GM13976 (cell line): ENCODE measurements around the gene TGM4.

ENCODE experiments used
- DNase-seq: peaks from one replicate; pipeline ENCODE4 v3.0.0; 2012; ENCODE audit warnings: low spot score
- in situ Hi-C: fragments of 300-500 bp; cut with MboI; formaldehyde crosslinking; loops from one replicate; pipeline ENCODE4 v1.12.0; 2022; ENCODE audit warnings: low sequenced_read_pairs, mixed read lengths, inconsistent platforms; ENCODE audit not compliant: unreplicated experiment
- TF ChIP-seq, protein P1 (sequence below): IDR thresholded peaks from 2 replicates; pipeline ENCODE4 v1.5.1; 2012; ENCODE audit warnings: borderline replicate concordance, mild to moderate bottlenecking; ENCODE audit not compliant: insufficient read depth; ENCODE audit errors: extremely low read depth, missing control alignments, control extremely low read depth

Gene TGM4

DNA sequence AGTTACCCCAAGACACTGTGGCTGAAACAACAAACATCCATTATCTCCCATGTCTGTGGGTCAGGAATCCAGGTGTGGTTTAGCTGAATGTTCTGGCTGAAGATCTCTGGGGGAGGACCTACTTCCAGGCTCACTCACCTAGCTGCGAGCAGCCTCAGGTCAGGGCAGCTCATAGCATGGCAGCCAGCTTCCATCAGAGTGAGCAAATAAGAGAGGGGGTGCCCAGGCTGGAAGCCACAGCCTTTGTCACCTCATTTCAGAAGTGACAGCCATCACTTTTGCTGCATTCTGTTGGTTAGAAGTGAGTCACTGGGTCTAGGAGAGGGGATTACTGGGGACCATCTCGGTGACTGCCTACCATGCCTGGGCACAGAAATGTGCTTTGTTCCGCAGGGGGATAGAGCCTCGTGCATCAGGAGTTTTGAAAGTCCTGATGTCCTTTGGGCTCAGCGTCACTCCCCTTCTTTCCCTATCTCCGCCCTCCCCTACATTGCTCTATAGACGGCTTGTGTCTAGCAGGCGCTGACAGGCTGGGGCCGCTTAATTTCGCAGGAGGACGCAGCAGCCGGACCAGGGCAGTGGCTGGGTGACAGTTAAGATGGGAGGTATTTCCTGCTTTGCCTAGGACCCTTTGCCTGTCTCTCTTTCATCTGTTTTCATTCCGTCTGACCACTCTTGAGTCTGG lies 25.4 kb downstream of the TGM4 start:
- in situ Hi-C loops, result loop anchor here (25.0 kb wide), 1 partner anchor 588 kb away; no protein-coding TSS in a partner anchor
- DNase-seq, result no peak
- TF ChIP-seq, protein P1, sequence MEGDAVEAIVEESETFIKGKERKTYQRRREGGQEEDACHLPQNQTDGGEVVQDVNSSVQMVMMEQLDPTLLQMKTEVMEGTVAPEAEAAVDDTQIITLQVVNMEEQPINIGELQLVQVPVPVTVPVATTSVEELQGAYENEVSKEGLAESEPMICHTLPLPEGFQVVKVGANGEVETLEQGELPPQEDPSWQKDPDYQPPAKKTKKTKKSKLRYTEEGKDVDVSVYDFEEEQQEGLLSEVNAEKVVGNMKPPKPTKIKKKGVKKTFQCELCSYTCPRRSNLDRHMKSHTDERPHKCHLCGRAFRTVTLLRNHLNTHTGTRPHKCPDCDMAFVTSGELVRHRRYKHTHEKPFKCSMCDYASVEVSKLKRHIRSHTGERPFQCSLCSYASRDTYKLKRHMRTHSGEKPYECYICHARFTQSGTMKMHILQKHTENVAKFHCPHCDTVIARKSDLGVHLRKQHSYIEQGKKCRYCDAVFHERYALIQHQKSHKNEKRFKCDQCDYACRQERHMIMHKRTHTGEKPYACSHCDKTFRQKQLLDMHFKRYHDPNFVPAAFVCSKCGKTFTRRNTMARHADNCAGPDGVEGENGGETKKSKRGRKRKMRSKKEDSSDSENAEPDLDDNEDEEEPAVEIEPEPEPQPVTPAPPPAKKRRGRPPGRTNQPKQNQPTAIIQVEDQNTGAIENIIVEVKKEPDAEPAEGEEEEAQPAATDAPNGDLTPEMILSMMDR, result no peak

DNA sequence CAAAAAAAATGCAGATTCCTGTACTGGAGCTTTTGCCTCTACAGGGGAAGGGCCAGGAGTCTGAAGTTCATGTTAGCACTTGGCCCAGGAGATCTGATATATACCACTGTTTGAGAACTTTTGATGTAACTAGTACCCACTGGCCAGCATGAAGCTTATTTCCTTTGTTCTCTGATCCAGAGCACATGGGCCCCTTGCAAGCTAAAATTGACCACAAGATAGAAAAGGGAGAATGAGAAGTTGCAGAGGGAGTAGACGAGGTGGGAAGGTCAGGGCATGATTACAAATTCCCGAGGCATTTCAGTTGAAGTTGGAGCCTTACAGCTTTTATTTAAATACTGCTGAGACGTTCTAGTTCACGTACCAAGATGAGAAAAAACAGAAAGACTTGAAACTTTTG lies 28.2 kb downstream of the TGM4 start:
- in situ Hi-C loops, result loop anchor here (25.0 kb wide), 1 partner anchor 590 kb away; no protein-coding TSS in a partner anchor
- TF ChIP-seq, protein P1, result no peak

DNA sequence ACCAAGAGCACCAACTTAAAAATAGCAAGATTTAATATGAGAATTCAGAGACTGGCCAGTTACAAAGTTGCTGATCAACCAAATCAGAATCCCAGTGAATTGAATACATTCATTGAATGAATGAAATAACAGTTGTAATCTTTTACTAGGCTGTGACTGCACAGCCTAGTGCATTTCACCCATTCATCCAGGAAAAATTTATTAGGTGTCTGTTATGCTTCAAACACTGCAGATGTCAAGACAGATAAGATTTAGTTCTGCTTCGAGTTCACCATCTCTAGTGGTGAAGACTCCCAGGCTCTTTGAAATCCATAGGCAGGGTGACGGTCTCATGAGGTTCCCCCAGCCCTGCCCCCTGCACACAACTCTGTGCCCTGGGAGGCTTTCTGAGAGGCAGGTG lies 28.9 kb downstream of the TGM4 start:
- in situ Hi-C loops, result loop anchor here (25.0 kb wide), 1 partner anchor 591 kb away; no protein-coding TSS in a partner anchor
- no peak for DNase-seq
- TF ChIP-seq, protein P1, result no peak

More for the DNA sequence above, 28.2 kb downstream of the TGM4 start:
- no peak for DNase-seq

DNA sequence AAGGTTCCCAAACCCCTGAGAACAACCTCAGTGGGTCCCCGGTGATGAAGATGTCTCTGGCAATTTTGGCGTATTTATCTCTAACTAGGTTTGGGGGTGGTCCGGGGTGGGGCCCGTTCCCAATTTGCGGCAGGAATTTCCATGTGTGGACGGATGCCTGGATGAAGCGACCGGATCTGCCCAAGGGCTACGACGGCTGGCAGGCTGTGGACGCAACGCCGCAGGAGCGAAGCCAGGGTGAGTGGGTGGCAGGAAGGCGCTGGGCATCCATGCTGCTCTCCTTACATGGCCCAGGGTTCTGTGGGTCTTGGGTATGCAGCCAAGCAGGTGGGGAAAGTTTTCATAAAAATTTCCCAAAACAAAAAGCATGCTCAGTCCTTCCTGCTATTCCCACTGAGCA lies 29.3 kb downstream of the TGM4 start:
- in situ Hi-C loops, result loop anchor here (25.0 kb wide), 1 partner anchor 591 kb away; no protein-coding TSS in a partner anchor
- TF ChIP-seq, protein P1, result no peak

DNA sequence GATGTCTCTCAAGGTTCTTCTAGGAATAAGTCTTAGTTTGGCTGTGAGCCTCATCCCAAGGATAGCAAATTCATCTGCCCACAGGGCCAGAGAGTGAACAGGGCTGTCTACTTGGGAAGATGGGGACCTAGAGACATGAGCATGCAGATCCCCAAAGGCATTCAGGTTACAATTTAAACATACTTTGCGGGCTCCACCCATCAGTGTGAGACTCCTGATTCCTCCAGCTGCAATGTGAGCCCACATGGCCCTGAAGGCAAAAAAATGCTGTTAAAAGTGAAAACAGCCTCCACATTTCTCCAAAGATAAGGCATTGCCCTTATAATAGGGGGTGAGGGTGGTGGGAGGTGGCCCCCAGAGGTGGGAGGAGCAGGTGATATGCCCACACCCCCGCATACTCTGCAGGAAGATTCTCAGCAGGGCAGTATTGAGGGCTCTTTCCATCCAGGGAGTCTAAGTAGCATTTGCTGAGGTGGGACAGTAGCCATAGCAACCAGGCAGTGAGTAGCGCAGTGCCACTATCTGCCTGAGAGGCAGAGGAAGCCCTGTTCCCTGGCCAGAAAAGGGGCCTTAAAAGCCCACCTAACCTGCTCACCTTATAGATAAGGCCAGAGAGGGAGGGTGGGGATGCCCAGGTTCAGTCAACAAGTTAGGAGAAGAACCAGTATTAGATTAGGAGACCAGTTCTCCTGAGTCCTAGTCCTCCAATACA lies 31.2 kb downstream of the TGM4 start:
- TF ChIP-seq, protein P1, result no peak
- in situ Hi-C loops, result loop anchor here (25.0 kb wide), 1 partner anchor 593 kb away; no protein-coding TSS in a partner anchor

More for the DNA sequence above, 29.3 kb downstream of the TGM4 start:
- DNase-seq, result no peak

DNA sequence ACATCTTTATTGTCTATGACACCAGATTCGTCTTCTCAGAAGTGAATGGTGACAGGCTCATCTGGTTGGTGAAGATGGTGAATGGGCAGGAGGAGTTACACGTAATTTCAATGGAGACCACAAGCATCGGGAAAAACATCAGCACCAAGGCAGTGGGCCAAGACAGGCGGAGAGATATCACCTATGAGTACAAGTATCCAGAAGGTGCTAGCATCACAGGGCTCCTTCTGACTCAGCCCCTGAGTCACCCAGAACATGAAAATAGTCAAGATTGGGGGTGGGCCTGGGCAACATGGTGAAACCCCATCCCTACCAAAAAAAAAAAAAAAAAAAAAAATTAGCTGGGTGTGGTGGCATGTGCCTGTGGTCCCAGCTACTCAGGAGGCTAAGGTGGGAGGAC lies 32.6 kb downstream of the TGM4 start:
- TF ChIP-seq, protein P1, result no peak
- in situ Hi-C loops, result loop anchor here (25.0 kb wide), 1 partner anchor 595 kb away; no protein-coding TSS in a partner anchor
- no peak for DNase-seq

More for the DNA sequence above, 31.2 kb downstream of the TGM4 start:
- no peak for DNase-seq
